Progenitor cell of endocrine pancreas (in vitro differentiated cells): ENCODE measurements around the gene TRAF2. TPM values are rescaled to one million over a fixed set of nuclear protein-coding genes. Genes with fewer than 3 reads are reported as not detected.

Source experiments
- DNase-seq: peaks from one replicate; pipeline ENCODE4 v3.0.0; 2021; ENCODE audit warnings: low spot score; ENCODE audit not compliant: unreplicated experiment
- H3K27ac Mint-ChIP-seq: 2 replicates; pipeline ENCODE4 v1.8.0; 2021; ENCODE audit warnings: mild to moderate bottlenecking, moderate library complexity, mixed read lengths
- H3K27me3 Mint-ChIP-seq: 2 replicates; pipeline ENCODE4 v1.8.0; 2021; ENCODE audit warnings: mixed read lengths
- H3K36me3 Mint-ChIP-seq: 2 replicates; pipeline ENCODE4 v1.8.0; 2022; ENCODE audit warnings: mixed read lengths; ENCODE audit not compliant: insufficient read depth
- H3K4me1 Mint-ChIP-seq: 2 replicates; pipeline ENCODE4 v1.8.0; 2021; ENCODE audit warnings: low read depth, mixed read lengths
- H3K4me3 Mint-ChIP-seq: 2 replicates; pipeline ENCODE4 v1.8.0; 2021; ENCODE audit warnings: low read depth, mild to moderate bottlenecking, moderate library complexity, mixed read lengths
- H3K9me3 Mint-ChIP-seq: 2 replicates; pipeline ENCODE4 v1.8.0; 2021; ENCODE audit warnings: low read depth, mixed read lengths
- CTCF ChIP-seq: fragments of 200-600 bp; sonication (generic); IDR thresholded peaks from one replicate; pipeline ENCODE4 v1.5.0; 2021; ENCODE audit warnings: antibody characterized with exemption, mild to moderate bottlenecking; ENCODE audit not compliant: unreplicated experiment
- total RNA-seq: library from RNA; stranded (reverse); gene quantifications from 2 replicates; pipeline ENCODE4 v1.2.1, GENCODE V29; 2021

The TRAF2 gene
- total RNA-seq, 1 donor from 2014 or later: 23.4 TPM

- Mint-ChIP-seq H3K27ac (peak overlapping the region; percentile 80), H3K4me1 (peaks cover 7% of the 10 kb centered on the region), H3K27me3 (no peaks in the 10 kb centered on the region), H3K36me3 (no peaks in the 10 kb centered on the region), H3K4me3 (peak overlapping the region; percentile 79), H3K9me3 (no peaks in the 10 kb centered on the region)
- TF ChIP-seq CTCF: no peak
- DNase-seq: peak; percentile 35
Observed at GRCh38 chr9:136886610-136887597, 588 bp downstream of the TRAF2 start.

- H3K27me3 Mint-ChIP-seq: no peaks in the 10 kb centered on the region
- H3K4me3 Mint-ChIP-seq: peak overlapping the region; percentile 7
- H3K36me3 Mint-ChIP-seq: no peaks in the 10 kb centered on the region
- no peak for DNase-seq
- no peak overlapping the region for H3K27ac Mint-ChIP-seq
- no peak for TF ChIP-seq CTCF
- peaks cover 7% of the 10 kb centered on the region for H3K4me1 Mint-ChIP-seq
- no peaks in the 10 kb centered on the region for H3K9me3 Mint-ChIP-seq
Observed at GRCh38 chr9:136888454-136888853, 2.1 kb downstream of the TRAF2 start.

- Mint-ChIP-seq H3K4me3 (no peak overlapping the region), H3K27ac (no peak overlapping the region), H3K9me3 (no peaks in the 10 kb centered on the region), H3K27me3 (no peaks in the 10 kb centered on the region), H3K4me1 (peaks cover 7% of the 10 kb centered on the region), H3K36me3 (no peaks in the 10 kb centered on the region)
- TF ChIP-seq CTCF: no peak
- DNase-seq: no peak
Observed at GRCh38 chr9:136889858-136890257, 3.5 kb downstream of the TRAF2 start.

- Mint-ChIP-seq H3K27ac (no peak overlapping the region), H3K36me3 (no peaks in the 10 kb centered on the region), H3K27me3 (no peaks in the 10 kb centered on the region), H3K4me3 (no peak overlapping the region), H3K4me1 (peaks cover 7% of the 10 kb centered on the region), H3K9me3 (no peaks in the 10 kb centered on the region)
- no peak for DNase-seq
- no peak for TF ChIP-seq CTCF
Observed at GRCh38 chr9:136890661-136891060, 4.3 kb downstream of the TRAF2 start.

- H3K9me3 Mint-ChIP-seq: no peaks in the 10 kb centered on the region
- H3K27ac Mint-ChIP-seq: no peak overlapping the region
- H3K36me3 Mint-ChIP-seq: peaks cover 9% of the 10 kb centered on the region
Observed at GRCh38 chr9:136896027-136896426, 9.7 kb downstream of the TRAF2 start.

More at GRCh38 chr9:136896027-136896426, 9.7 kb downstream of the TRAF2 start:
- no peak overlapping the region for H3K4me3 Mint-ChIP-seq
- no peak for TF ChIP-seq CTCF
- no peaks in the 10 kb centered on the region for H3K27me3 Mint-ChIP-seq
- no peaks in the 10 kb centered on the region for H3K4me1 Mint-ChIP-seq
- no peak for DNase-seq
